Right cardiac atrium (tissue), 5 donors: ENCODE results near the gene NR1I3. TPM values are rescaled to one million over a fixed set of nuclear protein-coding genes. Genes with fewer than 3 reads are reported as not detected.
A peak's percentile ranks its signal among the peaks of the same experiment; 100 is the strongest.

Experiments used
- ATAC-seq, 2 donors: fragments of 200-7000 bp; cut with Tn5 transposase; one replicate each; pipeline versions ENCODE4 v1.8.0 to v1.9.1; 2020; ENCODE audit warnings: moderate library complexity in 2 of 2, mild to moderate bottlenecking in 1 of 2
- DNase-seq, 3 donors: peaks; one replicate each; pipeline ENCODE4 v3.0.0-alpha.2; 2020
- H3K27ac ChIP-seq: one replicate; pipeline ENCODE4 v1.5.1; 2013; ENCODE audit warnings: mild to moderate bottlenecking, low read length, control low read depth, moderate library complexity
- H3K27me3 ChIP-seq: one replicate; pipeline ENCODE4 v1.6.1; 2013; ENCODE audit not compliant: control insufficient read depth, insufficient read depth
- H3K4me1 ChIP-seq: one replicate; pipeline ENCODE4 v1.6.1; 2013; ENCODE audit warnings: low read length; ENCODE audit not compliant: control insufficient read depth, insufficient read depth
- H3K4me3 ChIP-seq: one replicate; pipeline ENCODE4 v1.5.1; 2013; ENCODE audit warnings: low read length, control low read depth
- H3K9me3 ChIP-seq: one replicate; pipeline ENCODE4 v1.6.1; 2013; ENCODE audit warnings: low read length; ENCODE audit not compliant: control insufficient read depth
- WGBS: extraction: QIAGEN DNeasy Blood & Tissue Kit; methylation state at CpG from one replicate; pipeline ENCODE4 v1.1.7; 2013; 5-methylcytosine and 5-hydroxymethylcytosine counted together
- intact Hi-C, 4 donors: fragments of 100-400 bp; cut with DNase I; formaldehyde crosslinking; loops; one replicate each; pipeline versions ENCODE4 v1.11.0 to v1.14.0; 2022 to 2023
- polyA plus RNA-seq: library from polyadenylated mRNA; stranded (reverse); fragments of 200-250 nt; gene quantifications from one replicate; pipeline ENCODE4 v1.2.3, GENCODE V29; 2013
- total RNA-seq, 4 donors: library from RNA; stranded (reverse); fragmentation: NEBNext Ultra II Directional; extraction: Animal tissue kit (Norgen Biotek cat#: 25700); gene quantifications; one replicate each; pipeline ENCODE4 v1.2.1, GENCODE V29; 2021
- donor health status: healthy with polysubstance abuse.
- donor health status: DM: no; HTN: yes; CAD: no.
- donor health status: DM: no; HTN: no; CAD: no.
- donor health status: DM: no; HTN: yes; CAD: no; lungs with severe emphysema.
- donor health status: DM: yes; HTN: yes; CAD: no.

The NR1I3 gene
- total and polyA plus RNA-seq, 5 donors: 0.18 TPM; not detected in 4

DNA sequence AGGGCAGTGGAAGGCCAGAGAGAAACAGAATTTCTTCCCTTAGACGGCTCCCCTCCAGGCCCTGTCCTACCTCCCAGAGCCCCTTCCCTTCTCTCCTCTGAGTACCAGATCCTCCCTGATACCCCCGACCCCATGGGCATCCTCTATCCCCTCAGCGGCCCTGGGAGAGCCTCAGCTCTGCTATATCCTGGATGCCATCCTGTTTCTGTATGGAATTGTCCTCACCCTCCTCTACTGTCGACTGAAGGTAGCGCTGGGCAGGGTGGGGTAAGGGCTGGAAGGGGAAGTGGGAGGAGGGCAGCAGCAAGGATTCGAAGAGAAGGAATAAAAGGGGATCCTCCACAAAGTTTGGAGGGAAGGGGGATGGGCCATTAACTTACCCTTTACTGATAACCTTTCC, 20.2 kb downstream of the NR1I3 start:
- Histone ChIP-seq H3K27ac (peak overlapping the region; percentile 76), H3K4me1 (peaks cover 3% of the 10 kb centered on the region), H3K27me3 (no peaks in the 10 kb centered on the region), H3K4me3 (no peak overlapping the region), H3K9me3 (no peaks in the 10 kb centered on the region)
- intact Hi-C loops: no loop called here
- peak in 2 of 3 donors; percentile 10 to 44 for DNase-seq
- WGBS: 68% methylated on average over 6 of the region's 6 CpGs
- ATAC-seq: peak in 1 of 2 donors; percentile 4

DNA sequence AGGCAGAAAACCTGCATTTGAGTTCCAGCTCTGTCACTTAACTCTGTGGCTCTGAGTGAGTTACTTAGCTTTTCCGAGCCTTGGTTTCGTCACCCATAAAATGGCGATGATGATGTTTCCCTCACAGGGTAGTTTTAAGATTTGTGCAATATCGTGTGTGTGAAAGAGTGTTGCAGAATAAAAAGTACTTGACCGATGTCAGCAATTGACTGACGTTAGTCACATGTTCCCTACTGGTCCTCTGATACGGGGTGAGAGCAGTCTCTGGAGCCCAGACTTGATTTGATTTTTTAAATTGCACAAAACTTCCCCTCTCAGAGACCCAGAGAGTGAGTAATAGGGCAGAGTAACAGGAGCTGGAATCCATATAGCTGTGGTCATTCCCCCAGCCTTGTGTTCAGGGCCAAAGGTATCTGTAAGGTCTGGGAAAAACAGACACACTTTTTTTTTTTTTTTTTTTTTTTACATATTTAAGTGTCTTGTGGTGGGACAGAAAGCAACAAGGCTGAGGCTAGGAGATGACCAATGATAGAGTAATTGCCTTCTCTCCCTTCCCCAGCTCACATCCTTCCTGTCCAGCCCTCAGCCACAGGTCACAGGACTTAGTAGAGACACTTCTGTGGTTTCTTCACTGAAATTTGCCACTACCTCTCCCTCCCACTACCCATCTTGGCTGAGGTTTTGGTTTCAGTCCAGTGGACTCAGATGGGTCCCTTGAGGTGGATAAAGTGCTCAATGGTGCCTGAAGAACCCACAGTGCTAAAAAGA, 20.9 kb downstream of the NR1I3 start:
- 25% methylated on average over 7 of the region's 7 CpGs for WGBS

DNA sequence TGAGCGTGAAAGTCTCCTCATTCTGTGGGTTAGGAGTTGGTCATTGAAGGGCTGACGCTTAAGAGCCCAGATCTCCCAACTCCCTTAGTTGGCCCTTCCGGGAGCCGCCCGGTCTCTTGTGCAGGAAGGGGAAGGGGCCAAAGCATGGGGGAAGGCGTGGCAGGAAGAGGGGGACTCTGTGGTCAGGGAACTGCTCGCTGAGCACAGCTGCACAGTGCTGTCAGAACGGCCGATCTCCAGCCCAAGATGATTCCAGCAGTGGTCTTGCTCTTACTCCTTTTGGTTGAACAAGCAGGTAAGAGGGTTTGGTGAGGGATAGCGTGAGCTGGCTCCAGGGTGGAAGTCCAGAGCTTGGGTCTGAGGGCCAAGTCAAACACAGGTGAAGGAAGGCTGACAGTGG, 22.9 kb downstream of the NR1I3 start, which contains the start of gene FCER1G:
FCER1G (plus strand) TSS at position 220 of the 400 bp plus-strand sequence; CDS start at position 247, 27 bp downstream.
- peak within 1 kb of the TSS; percentile 4 for H3K4me3 ChIP-seq
- no peaks in the 10 kb centered on the region for H3K27me3 ChIP-seq
- intact Hi-C loops: no loop called here
- H3K4me1 ChIP-seq: peaks cover 3% of the 10 kb centered on the region
- H3K9me3 ChIP-seq: no peaks in the 10 kb centered on the region
- peak; percentile 41 to 59 for ATAC-seq
- WGBS: 64% methylated on average over 10 of the region's 10 CpGs
- peak within 1 kb of the TSS; percentile 82 for H3K27ac ChIP-seq
- peak; percentile 63 to 85 (median 78) for DNase-seq

More for the DNA sequence above, 20.9 kb downstream of the NR1I3 start:
- ATAC-seq (peak; percentile 70 to 86), DNase-seq (peak in 2 of 3 donors; percentile 40 to 41)
- Histone ChIP-seq H3K9me3 (no peaks in the 10 kb centered on the region), H3K27ac (peak overlapping the region; percentile 97), H3K4me3 (peak overlapping the region; percentile 33), H3K27me3 (no peaks in the 10 kb centered on the region), H3K4me1 (peaks cover 3% of the 10 kb centered on the region)
- intact Hi-C loops: no loop called here

DNA sequence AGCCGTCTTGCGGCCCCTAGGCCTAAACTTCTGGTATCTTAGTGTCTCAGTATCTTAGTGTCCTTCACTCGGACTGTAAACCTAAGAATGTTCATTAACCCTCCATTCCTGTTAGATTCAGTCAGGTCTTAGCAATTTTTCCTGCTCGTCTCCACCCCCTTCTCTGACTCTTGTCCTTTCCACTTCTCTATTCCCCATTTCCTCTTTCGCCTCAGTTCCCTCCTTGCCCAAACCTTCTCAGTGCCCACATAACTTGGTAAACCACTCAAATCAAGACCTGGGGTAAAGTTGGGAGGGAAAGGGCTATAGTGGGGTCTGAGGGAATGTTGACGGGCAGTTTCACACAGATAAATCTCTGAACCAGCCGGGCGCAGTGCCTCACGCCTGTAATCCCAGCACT, 23.6 kb downstream of the NR1I3 start:
- H3K4me1 ChIP-seq: peaks cover 3% of the 10 kb centered on the region
- intact Hi-C loops: no loop called here
- ATAC-seq (no peak), DNase-seq (peak in 1 of 3 donors; percentile 34)
- H3K9me3 ChIP-seq: no peaks in the 10 kb centered on the region
- H3K27me3 ChIP-seq: no peaks in the 10 kb centered on the region
- H3K4me3 ChIP-seq: no peak overlapping the region
- WGBS: 86% methylated on average over 9 of the region's 9 CpGs
- no peak overlapping the region for H3K27ac ChIP-seq

DNA sequence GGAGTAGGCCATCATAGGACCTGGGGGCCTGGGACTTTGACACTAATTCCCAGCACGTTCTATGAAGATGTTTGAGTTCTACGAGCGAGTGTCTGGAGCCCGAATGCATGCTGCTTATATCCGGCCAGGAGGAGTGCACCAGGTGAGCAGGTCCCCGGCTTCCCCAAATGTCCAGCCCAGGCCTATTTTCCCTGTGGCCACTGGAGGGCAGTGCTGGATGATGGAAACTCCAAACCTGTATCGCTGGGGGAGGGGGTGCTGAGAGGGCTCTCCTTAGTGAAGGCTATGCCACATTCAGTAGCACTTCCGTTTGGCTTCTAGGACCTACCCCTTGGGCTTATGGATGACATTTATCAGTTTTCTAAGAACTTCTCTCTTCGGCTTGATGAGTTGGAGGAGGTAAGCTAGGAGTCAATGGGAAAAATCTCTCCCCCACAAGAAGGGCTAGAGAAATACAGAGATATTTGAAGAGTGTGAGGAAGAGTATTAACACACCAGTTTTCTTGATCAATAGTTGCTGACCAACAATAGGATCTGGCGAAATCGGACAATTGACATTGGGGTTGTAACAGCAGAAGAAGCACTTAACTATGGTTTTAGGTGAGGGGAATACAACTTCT, 28.1 kb downstream of the NR1I3 start:
- 33% methylated on average over 11 of the region's 11 CpGs for WGBS
- peak; percentile 51 to 54 for ATAC-seq
- H3K9me3 ChIP-seq: no peaks in the 10 kb centered on the region

DNA sequence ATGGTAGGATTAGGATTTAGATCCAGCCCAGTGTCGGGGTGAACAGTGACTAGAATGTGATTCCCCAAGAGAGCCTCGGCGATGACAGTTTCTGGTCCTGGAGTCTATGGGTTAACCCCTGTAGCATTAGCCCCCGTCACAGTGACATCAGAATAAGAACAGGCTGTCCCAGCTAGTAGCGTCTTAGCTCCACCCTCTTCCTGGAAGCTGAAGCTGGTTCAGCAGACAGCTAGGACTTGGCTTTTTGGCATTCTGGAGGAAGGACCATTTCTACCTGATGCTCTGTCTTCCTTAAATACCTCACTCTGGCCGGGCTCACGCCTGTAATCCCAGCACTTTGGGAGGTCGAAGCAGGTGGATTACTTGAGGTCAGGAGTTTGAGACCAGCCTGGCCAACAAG, 30.8 kb downstream of the NR1I3 start:
- H3K9me3 ChIP-seq: no peaks in the 10 kb centered on the region
- ATAC-seq (peak; percentile 88 to 90), DNase-seq (peak; percentile 71 to 84 (median 84))
- no peaks in the 10 kb centered on the region for H3K27me3 ChIP-seq
- WGBS: 48% methylated on average over 8 of the region's 8 CpGs
- intact Hi-C loops: no loop called here
- peaks cover 13% of the 10 kb centered on the region for H3K4me1 ChIP-seq
- H3K4me3 ChIP-seq: no peak overlapping the region
- H3K27ac ChIP-seq: peak overlapping the region; percentile 87

More for the DNA sequence above, 28.1 kb downstream of the NR1I3 start:
- Histone ChIP-seq H3K27ac (no peak overlapping the region), H3K27me3 (no peaks in the 10 kb centered on the region), H3K4me3 (no peak overlapping the region), H3K4me1 (peaks cover 6% of the 10 kb centered on the region)
- peak; percentile 83 to 90 (median 83) for DNase-seq
- intact Hi-C loops: no loop called here

DNA sequence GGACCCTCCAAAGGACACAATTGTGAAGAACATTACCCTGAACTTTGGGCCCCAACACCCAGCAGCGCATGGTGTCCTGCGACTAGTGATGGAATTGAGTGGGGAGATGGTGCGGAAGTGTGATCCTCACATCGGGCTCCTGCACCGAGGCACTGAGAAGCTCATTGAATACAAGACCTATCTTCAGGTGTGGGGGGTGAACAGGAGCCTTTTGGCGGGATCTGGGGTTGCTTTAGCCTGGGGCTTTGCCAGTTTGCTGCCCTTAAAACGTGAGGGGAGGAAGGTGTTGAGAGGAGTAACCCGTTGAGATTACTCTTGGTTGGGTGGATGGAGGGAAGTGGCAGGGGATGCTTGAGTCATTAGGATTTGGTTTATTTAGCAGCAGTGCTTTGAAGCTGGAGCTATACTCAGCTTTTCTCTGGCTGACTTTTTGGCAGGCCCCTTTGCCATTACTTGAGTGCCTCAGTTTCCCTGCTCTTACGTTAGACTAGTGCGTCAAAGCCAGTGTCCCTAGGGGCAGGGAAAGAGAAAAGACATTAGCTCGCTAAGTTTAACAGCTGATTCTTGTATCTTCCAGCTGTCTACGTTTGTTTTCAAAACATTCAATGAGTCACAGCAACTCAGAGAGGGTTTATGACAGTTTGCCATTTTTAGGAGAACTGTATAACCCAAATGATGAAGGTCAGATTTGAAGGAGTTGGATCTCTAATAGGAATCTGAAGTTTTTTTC, 31.4 kb downstream of the NR1I3 start:
- no peaks in the 10 kb centered on the region for H3K9me3 ChIP-seq
- ATAC-seq (peak; percentile 41 to 42), DNase-seq (peak in 2 of 3 donors; percentile 76 to 81)
- no peaks in the 10 kb centered on the region for H3K27me3 ChIP-seq
- WGBS: 62% methylated on average over 12 of the region's 12 CpGs
- H3K4me3 ChIP-seq: no peak overlapping the region
- peak overlapping the region; percentile 96 for H3K27ac ChIP-seq
- intact Hi-C loops: no loop called here
- peaks cover 13% of the 10 kb centered on the region for H3K4me1 ChIP-seq

DNA sequence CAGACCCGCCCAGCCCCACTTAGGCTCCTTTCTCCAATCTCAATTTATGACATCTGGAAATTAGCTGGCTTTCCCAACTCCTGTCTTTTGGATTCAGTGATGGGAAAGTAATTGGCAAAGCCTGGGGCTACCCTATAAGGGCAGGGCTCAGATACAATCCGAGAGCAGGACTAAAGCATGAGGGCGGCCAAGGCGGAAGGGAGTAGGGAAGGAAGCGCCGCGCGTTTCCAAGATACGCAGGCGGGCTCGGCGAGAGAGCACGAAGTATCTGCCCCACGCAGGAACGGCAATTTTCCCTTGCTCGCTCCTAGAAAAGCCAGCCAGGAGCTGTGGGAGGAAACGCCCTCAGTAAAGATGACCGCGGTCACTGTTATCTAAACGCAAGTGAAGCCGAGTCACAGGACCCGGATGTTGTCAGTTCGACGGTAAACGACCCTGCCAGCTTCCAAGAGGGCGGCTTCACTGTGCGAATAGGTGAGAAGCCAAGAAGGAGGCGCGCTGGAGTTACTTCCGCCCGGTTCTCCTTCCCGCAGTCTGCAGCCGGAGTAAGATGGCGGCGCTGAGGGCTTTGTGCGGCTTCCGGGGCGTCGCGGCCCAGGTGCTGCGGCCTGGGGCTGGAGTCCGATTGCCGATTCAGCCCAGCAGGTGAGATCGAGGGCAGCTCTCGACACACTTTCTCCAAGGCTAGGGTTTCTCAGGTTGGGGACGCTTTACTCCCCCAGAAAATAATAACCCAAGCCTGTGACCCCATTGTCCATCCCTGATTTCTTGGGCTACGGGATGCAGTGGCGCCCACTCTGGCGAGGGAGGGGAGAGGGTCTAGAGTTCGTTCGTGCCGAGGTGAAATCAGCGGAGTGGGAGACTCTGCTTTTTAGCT, 35.9 kb downstream of the NR1I3 start, which contains the start of gene NDUFS2:
NDUFS2 (plus strand) TSS at position 532 of the 877 bp plus-strand sequence; CDS start at position 551, 19 bp downstream.
- DNase-seq: peak; percentile 98 to 99 (median 98)
- WGBS: under 1% methylated on average over 53 of the region's 53 CpGs
- H3K4me1 ChIP-seq: peaks cover 31% of the 10 kb centered on the region
- no peaks in the 10 kb centered on the region for H3K9me3 ChIP-seq
- peak within 1 kb of the TSS; percentile 98 for H3K4me3 ChIP-seq
- intact Hi-C loops: no loop called here
- H3K27me3 ChIP-seq: no peaks in the 10 kb centered on the region
- ATAC-seq: peak; percentile 76 to 90
- peak within 1 kb of the TSS; percentile 99 for H3K27ac ChIP-seq

DNA sequence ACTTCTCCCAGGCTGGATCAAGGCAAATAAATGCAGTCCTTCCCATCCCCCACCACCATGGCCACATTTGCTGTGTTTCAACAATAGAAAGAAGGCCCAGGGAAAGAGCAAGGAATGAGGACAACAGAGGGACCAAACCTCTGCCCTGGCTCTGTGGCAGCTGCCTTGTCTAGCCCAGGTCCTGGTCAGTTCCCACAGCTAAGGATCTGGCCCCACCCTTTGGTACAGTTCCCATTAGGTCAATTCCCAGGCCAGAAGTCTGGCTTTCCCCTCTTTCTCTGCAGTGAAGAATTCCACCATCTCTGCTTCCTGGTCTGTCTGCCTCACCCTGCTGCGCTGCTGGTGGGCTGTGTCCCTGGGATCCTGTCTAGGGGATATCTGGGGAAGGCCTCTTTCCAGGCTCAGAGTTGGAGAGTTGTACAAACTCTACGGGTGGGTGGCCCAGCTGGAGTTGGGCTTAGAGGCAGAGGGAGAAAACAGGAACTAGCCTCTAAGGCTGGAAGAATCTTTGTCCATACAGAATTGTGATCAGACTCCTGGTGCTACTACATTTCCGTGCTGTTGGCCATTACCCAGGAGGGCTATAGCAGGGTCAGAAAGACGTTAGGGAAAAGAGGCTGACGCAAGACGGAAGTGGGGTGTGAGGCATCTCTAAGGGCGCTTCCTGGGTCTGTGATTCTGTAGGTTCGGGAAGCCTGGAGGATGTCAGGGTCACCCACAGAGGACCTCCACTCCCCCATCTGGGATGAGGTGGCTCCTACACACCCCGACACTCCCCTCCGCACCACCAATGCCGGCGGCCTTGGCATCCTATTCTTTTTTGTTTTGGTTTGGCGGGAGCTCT, 36.8 kb downstream of the NR1I3 start:
- WGBS: 26% methylated on average over 13 of the region's 13 CpGs
- intact Hi-C loops: no loop called here
- DNase-seq: peak; percentile 84 to 85 (median 85)
- H3K4me1 ChIP-seq: peaks cover 26% of the 10 kb centered on the region
- H3K27me3 ChIP-seq: no peaks in the 10 kb centered on the region
- H3K9me3 ChIP-seq: no peaks in the 10 kb centered on the region
- peak overlapping the region; percentile 98 for H3K4me3 ChIP-seq
- H3K27ac ChIP-seq: peak overlapping the region; percentile 99
- ATAC-seq: peak; percentile 48 to 75
